WI38 (cell line): ENCODE measurements around the gene SLC6A3.

Source experiments
- H3K4me3 ChIP-seq: 2 replicates; pipeline ENCODE4 v1.5.1; 2011; ENCODE audit warnings: low read depth, mild to moderate bottlenecking, control low read depth, low read length
- CTCF ChIP-seq: IDR thresholded peaks from 2 replicates; pipeline ENCODE4 v1.5.1; 2012; ENCODE audit warnings: low read depth, mild to moderate bottlenecking, control low read depth, low read length

The SLC6A3 gene

GRCh38 chr5:1368236-1368635 is 77.0 kb downstream of the SLC6A3 start:
- TF ChIP-seq CTCF: no peak
- no peak overlapping the region for H3K4me3 ChIP-seq

GRCh38 chr5:1367149-1367548 is 78.1 kb downstream of the SLC6A3 start:
- no peak for TF ChIP-seq CTCF
- H3K4me3 ChIP-seq: no peak overlapping the region

- H3K4me3 ChIP-seq: no peak overlapping the region
- no peak for TF ChIP-seq CTCF
Observed at GRCh38 chr5:1366514-1366913, 78.7 kb downstream of the SLC6A3 start.

- TF ChIP-seq CTCF: no peak
- H3K4me3 ChIP-seq: no peak overlapping the region
Observed at GRCh38 chr5:1364211-1364610, 81.0 kb downstream of the SLC6A3 start.

GRCh38 chr5:1363581-1363980 is 81.7 kb downstream of the SLC6A3 start:
- no peak for TF ChIP-seq CTCF
- H3K4me3 ChIP-seq: no peak overlapping the region

- no peak overlapping the region for H3K4me3 ChIP-seq
- no peak for TF ChIP-seq CTCF
Observed at GRCh38 chr5:1363160-1363559, 82.1 kb downstream of the SLC6A3 start.

GRCh38 chr5:1362242-1363015 is 82.8 kb downstream of the SLC6A3 start:
- no peak overlapping the region for H3K4me3 ChIP-seq
- TF ChIP-seq CTCF: no peak
